Endothelial cell (in vitro differentiated cells): ENCODE results near the gene CD300LD. TPM values are rescaled to one million over a fixed set of nuclear protein-coding genes. Genes with fewer than 3 reads are reported as not detected.

Experiments
- DNase-seq: peaks from one replicate; pipeline ENCODE4 v3.0.0; 2021; ENCODE audit warnings: low spot score
- H3K27ac Mint-ChIP-seq: one replicate; pipeline ENCODE4 v1.8.0; 2021; ENCODE audit warnings: mixed read lengths, inconsistent platforms; ENCODE audit not compliant: unreplicated experiment
- H3K27me3 Mint-ChIP-seq: one replicate; pipeline ENCODE4 v1.8.0; 2021; ENCODE audit warnings: mild to moderate bottlenecking, moderate library complexity, mixed read lengths, inconsistent platforms; ENCODE audit not compliant: unreplicated experiment
- H3K36me3 Mint-ChIP-seq: one replicate; pipeline ENCODE4 v1.8.0; 2021; ENCODE audit warnings: mild to moderate bottlenecking, low read depth, mixed read lengths, inconsistent platforms; ENCODE audit not compliant: unreplicated experiment
- H3K4me1 Mint-ChIP-seq: one replicate; pipeline ENCODE4 v1.8.0; 2021; ENCODE audit warnings: mild to moderate bottlenecking, mixed read lengths, inconsistent platforms; ENCODE audit not compliant: unreplicated experiment
- H3K4me3 Mint-ChIP-seq: one replicate; pipeline ENCODE4 v1.8.0; 2021; ENCODE audit warnings: mild to moderate bottlenecking, mixed read lengths, inconsistent platforms; ENCODE audit not compliant: unreplicated experiment
- H3K9me3 Mint-ChIP-seq: one replicate; pipeline ENCODE4 v1.8.0; 2021; ENCODE audit warnings: mixed read lengths, inconsistent platforms; ENCODE audit not compliant: unreplicated experiment
- CTCF ChIP-seq: fragments of 200-600 bp; sonication (generic); IDR thresholded peaks from one replicate; pipeline ENCODE4 v1.5.0; 2021; ENCODE audit warnings: antibody characterized with exemption; ENCODE audit not compliant: unreplicated experiment
- total RNA-seq: library from RNA; stranded (reverse); fragmentation: NEBNext Ultra II Directional; extraction: Animal tissue kit (Norgen Biotek cat#: 25700); gene quantifications from one replicate; pipeline ENCODE4 v1.2.1, GENCODE V29; 2021; ENCODE audit not compliant: unreplicated experiment

CD300LD gene
- total RNA-seq, 1 donor from 2014 or later = not detected

DNA sequence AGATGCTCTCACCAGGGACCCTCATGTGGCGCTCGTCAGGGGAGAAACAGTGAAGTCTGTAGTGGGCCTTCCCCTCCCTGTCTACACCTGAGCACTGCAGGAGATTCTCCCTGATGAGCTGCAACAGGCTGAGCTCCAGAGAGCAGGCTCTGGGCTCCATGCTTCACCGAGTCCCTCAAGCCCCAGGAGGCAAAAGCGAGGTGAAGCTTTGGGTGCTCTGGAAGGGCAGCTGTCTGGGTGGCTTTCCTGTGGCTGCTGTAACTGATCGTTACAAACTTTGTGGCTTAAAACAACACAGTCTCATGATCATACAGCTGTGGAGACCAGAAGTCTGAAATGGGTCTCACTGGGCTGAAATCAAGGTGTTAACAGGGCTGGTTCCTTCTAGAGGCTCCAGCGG lies 12.1 kb upstream of the CD300LD start:
- Mint-ChIP-seq H3K36me3 (no peaks in the 10 kb centered on the region), H3K27ac (no peak overlapping the region), H3K4me1 (peaks cover 16% of the 10 kb centered on the region), H3K4me3 (no peak overlapping the region), H3K27me3 (peaks cover 6% of the 10 kb centered on the region), H3K9me3 (no peaks in the 10 kb centered on the region)
- TF ChIP-seq CTCF = no peak
- DNase-seq = no peak

DNA sequence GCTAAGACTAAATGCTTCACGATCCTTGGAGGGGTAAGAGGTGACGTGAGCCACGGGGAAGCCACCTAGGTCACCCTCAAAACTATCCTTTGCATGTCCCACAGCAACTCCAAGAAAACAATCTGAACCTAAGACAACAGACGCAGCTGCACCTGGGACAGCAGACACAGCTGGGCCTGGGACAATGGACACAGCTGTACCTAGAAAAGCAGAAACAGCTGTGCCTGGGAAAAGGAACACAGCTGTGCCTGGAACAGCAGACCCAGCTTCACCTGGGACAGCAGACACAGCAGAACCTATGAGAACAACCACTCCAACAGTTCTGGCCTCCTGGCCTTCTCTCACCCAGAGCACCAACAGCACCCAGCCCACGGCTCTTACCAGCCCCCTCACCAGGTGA lies 11.7 kb upstream of the CD300LD start:
- TF ChIP-seq CTCF = no peak
- H3K4me1 Mint-ChIP-seq = peaks cover 19% of the 10 kb centered on the region
- peaks cover 6% of the 10 kb centered on the region for H3K27me3 Mint-ChIP-seq
- no peak overlapping the region for H3K4me3 Mint-ChIP-seq
- H3K36me3 Mint-ChIP-seq = no peaks in the 10 kb centered on the region
- H3K9me3 Mint-ChIP-seq = no peaks in the 10 kb centered on the region
- no peak for DNase-seq
- H3K27ac Mint-ChIP-seq = no peak overlapping the region

DNA sequence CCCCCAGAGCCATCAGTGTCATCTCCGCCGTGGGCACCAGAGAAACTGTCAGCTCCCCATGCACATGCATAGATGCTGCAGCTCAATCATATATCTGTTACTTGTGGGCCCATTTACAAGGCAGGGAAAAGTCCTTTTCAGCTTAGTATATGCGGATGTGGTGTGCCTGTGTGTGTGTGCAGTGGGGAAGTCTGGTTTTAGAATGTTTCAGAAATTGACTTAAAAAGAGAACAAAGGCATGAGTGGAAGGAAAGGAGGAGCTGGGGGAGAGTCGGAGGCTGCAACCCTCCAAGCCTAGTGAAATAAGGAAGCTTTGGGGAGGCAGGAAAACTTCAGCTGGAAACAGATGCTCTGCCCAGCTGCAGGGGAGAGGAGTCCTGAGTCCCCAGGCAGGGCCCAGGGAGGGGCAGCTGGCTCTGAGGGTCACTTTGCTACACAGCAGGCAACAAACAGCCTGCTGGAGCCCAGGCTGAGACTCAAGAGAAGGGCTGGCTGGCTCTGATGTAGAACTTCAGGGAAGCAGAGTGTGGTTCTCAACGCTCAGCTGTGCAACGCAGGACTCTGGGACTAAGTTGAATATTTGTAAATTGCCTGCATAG lies 11.1 kb upstream of the CD300LD start:
- peaks cover 22% of the 10 kb centered on the region for H3K4me1 Mint-ChIP-seq
- no peak for TF ChIP-seq CTCF
- no peak for DNase-seq
- no peak overlapping the region for H3K27ac Mint-ChIP-seq
- peaks cover 7% of the 10 kb centered on the region for H3K27me3 Mint-ChIP-seq
- no peak overlapping the region for H3K4me3 Mint-ChIP-seq
- no peaks in the 10 kb centered on the region for H3K36me3 Mint-ChIP-seq
- H3K9me3 Mint-ChIP-seq = no peaks in the 10 kb centered on the region

- H3K9me3 Mint-ChIP-seq = no peaks in the 10 kb centered on the region
- peaks cover 9% of the 10 kb centered on the region for H3K27me3 Mint-ChIP-seq
- no peak overlapping the region for H3K4me3 Mint-ChIP-seq
- no peak overlapping the region for H3K27ac Mint-ChIP-seq
- H3K36me3 Mint-ChIP-seq = no peaks in the 10 kb centered on the region
- H3K4me1 Mint-ChIP-seq = peaks cover 25% of the 10 kb centered on the region
- peak; percentile 58 for DNase-seq
- peak; percentile 53 for TF ChIP-seq CTCF
Observed at GRCh38 chr17:74601944-74602572, 10.0 kb upstream of the CD300LD start.

DNA sequence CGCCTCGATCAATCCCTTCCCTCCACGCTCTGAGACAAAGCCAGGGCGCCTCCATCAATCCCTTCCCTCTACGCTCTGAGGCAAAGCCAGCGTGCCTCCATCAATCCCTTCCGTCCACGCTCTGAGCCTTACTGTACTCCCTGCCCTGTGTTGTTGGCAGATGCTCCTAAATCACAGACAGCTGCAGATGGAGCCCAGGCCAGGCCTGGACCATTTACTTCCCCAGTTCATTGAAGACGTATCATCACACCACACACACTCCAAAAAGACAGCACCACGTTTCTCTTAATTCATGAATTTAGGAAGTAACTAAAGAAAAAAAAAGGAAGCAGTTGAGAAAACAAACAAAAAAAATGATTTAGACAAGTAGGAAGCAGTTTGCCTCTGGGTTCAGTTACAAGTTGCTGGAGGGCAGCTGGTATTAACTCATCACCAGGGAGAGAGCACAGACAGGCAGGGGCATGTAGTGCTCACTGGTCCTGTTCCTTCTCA lies 7.4 kb upstream of the CD300LD start:
- H3K27me3 Mint-ChIP-seq = peaks cover 6% of the 10 kb centered on the region
- no peak overlapping the region for H3K4me3 Mint-ChIP-seq
- H3K9me3 Mint-ChIP-seq = no peaks in the 10 kb centered on the region

More for the DNA sequence above, 7.4 kb upstream of the CD300LD start:
- no peak for TF ChIP-seq CTCF
- DNase-seq = no peak
- Mint-ChIP-seq H3K27ac (no peak overlapping the region), H3K36me3 (no peaks in the 10 kb centered on the region), H3K4me1 (peaks cover 25% of the 10 kb centered on the region)
